ENCODE results near the gene ZNF207.
"Not testable (repeated sequence)": the region's sequence is repeated elsewhere in the genome, so short reads cannot be mapped to it uniquely, and the experiment has no call there.

The ZNF207 gene

GRCh38 chr17:32341141-32341856 lies 8.7 kb upstream of the ZNF207 start:
- peak; percentile 75 for DNase-seq

- peak; percentile 80 for DNase-seq
These were observed 7.9 kb upstream of the ZNF207 start, which contains the start of gene C17orf75 for GRCh38 chr17:32341857-32342602. C17orf75 (minus strand) TSS chr17:32342173; CDS start chr17:32342139, 34 bp downstream.

- DNase-seq = no peak
These were observed 7.2 kb upstream of the ZNF207 start for GRCh38 chr17:32342603-32343325.

GRCh38 chr17:32345951-32346600 lies 3.9 kb upstream of the ZNF207 start:
- no peak for DNase-seq

GRCh38 chr17:32348483-32348800 lies 1.5 kb upstream of the ZNF207 start:
- DNase-seq = no peak

- no peak for DNase-seq
These were observed 479 bp upstream of the ZNF207 start for GRCh38 chr17:32349503-32349853.

- DNase-seq = peak; percentile 71
These were observed 885 bp downstream of the ZNF207 start for GRCh38 chr17:32350666-32351418.

GRCh38 chr17:32352734-32353133 lies 2.8 kb downstream of the ZNF207 start:
- not testable (repeated sequence) for DNase-seq

- no peak for DNase-seq
These were observed 5.9 kb downstream of the ZNF207 start for GRCh38 chr17:32355649-32356377.

GRCh38 chr17:32356378-32356743 lies 6.4 kb downstream of the ZNF207 start:
- DNase-seq = no peak

- no peak for DNase-seq
These were observed 6.8 kb downstream of the ZNF207 start for GRCh38 chr17:32356750-32357149.

GRCh38 chr17:32357615-32358014 lies 7.7 kb downstream of the ZNF207 start:
- DNase-seq = no peak

GRCh38 chr17:32361270-32361669 lies 11.3 kb downstream of the ZNF207 start:
- no peak for DNase-seq

GRCh38 chr17:32370426-32370825 lies 20.5 kb downstream of the ZNF207 start:
- no peak for DNase-seq

GRCh38 chr17:32382526-32383223 lies 32.7 kb downstream of the ZNF207 start:
- DNase-seq = no peak

- DNase-seq = no peak
These were observed 34.0 kb downstream of the ZNF207 start for GRCh38 chr17:32383926-32384434.

- DNase-seq = no peak
These were observed 35.2 kb downstream of the ZNF207 start for GRCh38 chr17:32385121-32385520.

- no peak for DNase-seq
These were observed 36.0 kb downstream of the ZNF207 start for GRCh38 chr17:32385971-32386370.

- DNase-seq = no peak
These were observed 36.9 kb downstream of the ZNF207 start for GRCh38 chr17:32386844-32387243.

GRCh38 chr17:32388128-32388527 lies 38.2 kb downstream of the ZNF207 start:
- not testable (repeated sequence) for DNase-seq
